Esophagus (tissue), 2 donors: ENCODE data around the gene ATAD2B. TPM values are rescaled to one million over a fixed set of nuclear protein-coding genes. Genes with fewer than 3 reads are reported as not detected.
"Not testable (repeated sequence)": the region's sequence is repeated elsewhere in the genome, so short reads cannot be mapped to it uniquely, and the experiment has no call there.

ENCODE experiments used
- H3K27ac ChIP-seq, 2 donors: one replicate each; pipeline ENCODE4 v1.5.1; 2013; ENCODE audit warnings: low read depth in 2 of 2, mild to moderate bottlenecking in 2 of 2, inconsistent platforms in 1 of 2, low read length in 1 of 2, moderate library complexity in 1 of 2
- H3K27me3 ChIP-seq, 2 donors: one replicate each; pipeline ENCODE4 v1.6.1; 2013; ENCODE audit warnings: low read length in 2 of 2, control low read depth in 1 of 2, mild to moderate bottlenecking in 1 of 2; ENCODE audit not compliant: insufficient read depth in 2 of 2, control insufficient read depth in 1 of 2
- H3K36me3 ChIP-seq, 2 donors: one replicate each; pipeline ENCODE4 v1.6.1; 2013; ENCODE audit warnings: low read length in 1 of 2; ENCODE audit not compliant: control insufficient read depth in 2 of 2, insufficient read depth in 2 of 2
- H3K4me1 ChIP-seq, 2 donors: one replicate each; pipeline ENCODE4 v1.6.1; 2013; ENCODE audit warnings: low read length in 1 of 2; ENCODE audit not compliant: control insufficient read depth in 2 of 2, insufficient read depth in 2 of 2
- H3K4me3 ChIP-seq, 2 donors: one replicate each; pipeline ENCODE4 v1.5.1; 2013; ENCODE audit warnings: low read length in 2 of 2, mild to moderate bottlenecking in 2 of 2, low read depth in 1 of 2, moderate library complexity in 1 of 2
- H3K9me3 ChIP-seq, 2 donors: one replicate each; pipeline ENCODE4 v1.6.1; 2013; ENCODE audit warnings: mild to moderate bottlenecking in 2 of 2, low read depth in 1 of 2, low read length in 1 of 2, moderate library complexity in 1 of 2; ENCODE audit not compliant: control insufficient read depth in 2 of 2, insufficient read depth in 1 of 2
- WGBS, 2 donors: extraction: QIAGEN DNeasy Blood & Tissue Kit; methylation state at CpG; one replicate each; pipeline ENCODE4 v1.1.7; 2013; 5-methylcytosine and 5-hydroxymethylcytosine counted together
- polyA plus RNA-seq, 2 donors: library from polyadenylated mRNA; stranded (reverse); fragments of 200-250 nt; gene quantifications; one replicate each; pipeline ENCODE4 v1.2.3, GENCODE V29; 2013
- donor health status: healthy with polysubstance abuse.
- donor health status: Bipolar disorder and iron deficiency.

ATAD2B gene
- polyA plus RNA-seq, 2 donors, result 4.0 to 5.8 TPM

DNA sequence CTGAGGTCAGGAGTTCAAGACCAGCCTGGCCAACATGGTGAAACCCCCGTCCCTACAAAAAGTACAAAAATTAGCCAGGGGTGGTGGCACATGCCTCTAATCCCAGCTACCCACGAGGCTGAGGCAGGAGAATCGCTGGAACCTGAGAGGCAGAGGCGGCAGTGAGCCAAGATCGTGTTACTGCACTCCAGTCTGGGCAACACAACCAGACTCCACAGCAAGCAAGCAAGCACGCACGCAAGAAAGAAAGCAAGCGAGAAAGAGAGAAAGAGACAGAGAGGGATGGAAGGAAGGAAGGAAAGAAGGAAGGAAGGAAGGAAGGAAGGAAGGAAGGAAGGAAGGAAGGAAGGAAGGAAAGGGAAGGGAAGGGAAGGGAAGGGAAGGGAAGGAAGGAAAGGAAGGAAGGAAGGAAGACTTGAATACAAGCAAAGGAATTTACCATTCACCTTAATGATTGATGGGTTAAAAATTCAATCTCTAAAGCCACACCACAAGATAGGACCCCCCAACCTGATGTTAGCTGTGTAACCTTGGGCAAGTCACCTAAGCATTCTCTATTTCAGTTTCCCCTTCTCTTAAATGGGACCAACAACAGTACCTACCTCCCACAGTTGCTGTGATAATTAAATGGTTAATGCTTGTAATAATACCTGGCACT is 181.7 kb downstream of the ATAD2B start:
- Histone ChIP-seq H3K9me3 (no peaks in the 10 kb centered on the region), H3K27ac (no peak overlapping the region), H3K4me1 (peaks cover 2% of the 10 kb centered on the region in 2 donors), H3K27me3 (no peaks in the 10 kb centered on the region), H3K4me3 (no peak overlapping the region), H3K36me3 (no peaks in the 10 kb centered on the region)
- 83 to 87% methylated on average over 8 of the region's 8 CpGs for WGBS, 2 donors

DNA sequence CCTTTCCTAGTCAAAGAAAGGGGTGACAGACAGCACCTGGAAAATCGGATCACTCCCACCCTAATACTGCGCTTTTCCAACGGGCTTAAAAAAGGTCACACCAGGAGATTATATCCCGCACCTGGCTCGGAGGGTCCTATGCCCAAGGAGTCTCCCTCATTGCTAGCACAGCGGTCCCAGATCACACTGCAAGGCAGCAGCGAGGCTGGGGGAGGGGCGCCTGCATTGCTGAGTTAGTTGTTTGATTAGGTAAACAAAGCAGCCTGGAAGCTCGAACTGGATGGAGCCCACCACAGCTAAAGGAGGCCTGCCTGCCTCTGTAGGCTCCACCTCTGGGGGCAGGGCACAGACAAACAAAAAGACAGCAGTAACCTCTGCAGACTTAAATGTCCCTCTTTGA is 190.1 kb downstream of the ATAD2B start:
- not testable (repeated sequence) for H3K9me3 ChIP-seq, H3K4me1 ChIP-seq, H3K27me3 ChIP-seq, H3K36me3 ChIP-seq, H3K27ac ChIP-seq, H3K4me3 ChIP-seq
- WGBS, 2 donors, result 98% methylated on average over 9 of the region's 9 CpGs

DNA sequence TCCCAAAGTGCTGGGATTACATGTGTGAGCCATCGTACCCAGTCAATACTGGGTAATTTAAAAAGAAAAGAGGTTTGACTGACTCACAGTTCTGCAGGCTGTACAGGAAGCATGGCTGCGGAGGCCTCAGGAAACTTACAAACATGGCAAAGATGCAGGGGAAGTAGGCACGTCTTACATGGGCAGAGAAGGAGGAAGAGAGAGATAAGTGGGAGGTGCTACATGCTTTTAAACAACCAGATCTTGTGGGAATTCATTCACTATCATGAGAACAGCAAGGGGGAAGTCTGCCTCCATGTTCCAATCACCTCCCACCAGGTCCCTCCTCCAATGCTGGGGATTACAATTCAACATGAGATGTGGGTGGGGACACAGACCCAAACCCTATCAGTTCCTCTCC is 192.5 kb downstream of the ATAD2B start:
- no peak overlapping the region for H3K27ac ChIP-seq
- no peaks in the 10 kb centered on the region for H3K4me1 ChIP-seq
- H3K27me3 ChIP-seq, result no peaks in the 10 kb centered on the region
- 79 to 80% methylated on average over 3 of the region's 3 CpGs for WGBS, 2 donors
- no peaks in the 10 kb centered on the region for H3K9me3 ChIP-seq
- H3K4me3 ChIP-seq, result no peak overlapping the region
- H3K36me3 ChIP-seq, result no peaks in the 10 kb centered on the region

DNA sequence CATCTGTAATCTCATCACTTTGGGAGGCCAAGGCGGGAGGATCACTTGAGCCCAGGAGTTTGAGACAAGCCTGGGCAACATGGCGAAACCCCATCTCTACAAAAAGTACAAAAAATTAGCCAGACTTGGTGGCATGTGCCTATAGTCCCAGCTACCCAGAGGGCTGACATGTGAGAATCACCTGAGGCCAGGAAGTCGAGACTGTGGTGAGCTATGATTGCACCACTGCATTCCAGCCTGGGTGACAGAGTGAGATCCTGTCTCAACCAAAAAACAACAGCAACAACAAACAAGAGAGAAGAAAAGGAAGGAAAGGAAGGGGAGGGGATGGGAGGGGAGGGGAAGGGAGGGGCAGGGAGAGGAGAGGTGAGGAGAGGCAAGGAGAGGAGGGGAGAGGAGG is 203.9 kb downstream of the ATAD2B start:
- 83 to 84% methylated on average over 3 of the region's 3 CpGs for WGBS, 2 donors
- not testable (repeated sequence) for H3K27me3 ChIP-seq, H3K36me3 ChIP-seq, H3K9me3 ChIP-seq, H3K27ac ChIP-seq, H3K4me3 ChIP-seq
- peaks cover 0 to 19% of the 10 kb centered on the region in 2 donors for H3K4me1 ChIP-seq

DNA sequence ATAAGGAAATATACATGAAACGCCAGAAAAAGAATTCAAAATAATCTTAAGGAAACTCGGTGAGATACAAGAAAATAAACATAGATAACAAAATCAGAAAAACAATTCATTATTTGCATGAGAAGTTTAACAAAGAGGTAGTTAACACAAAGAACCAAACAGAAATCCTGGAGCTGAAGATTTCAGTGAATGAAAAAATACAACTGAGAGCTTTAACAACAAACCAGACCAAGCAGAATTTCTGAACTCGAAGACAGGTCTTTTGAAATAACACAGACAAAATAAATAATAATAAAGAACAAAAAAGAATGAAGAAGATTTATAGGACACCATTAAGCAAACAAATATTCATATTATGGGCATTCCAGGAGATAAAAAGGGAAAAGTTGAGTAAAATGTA is 204.7 kb downstream of the ATAD2B start:
- Histone ChIP-seq H3K36me3 (no peaks in the 10 kb centered on the region), H3K27me3 (no peaks in the 10 kb centered on the region), H3K4me1 (peaks cover 0 to 19% of the 10 kb centered on the region in 2 donors), H3K9me3 (peaks cover 0 to 3% of the 10 kb centered on the region in 2 donors), H3K4me3 (no peak overlapping the region), H3K27ac (no peak overlapping the region)
- WGBS, 2 donors, result 95 to 96% methylated on average over 3 of the region's 3 CpGs

DNA sequence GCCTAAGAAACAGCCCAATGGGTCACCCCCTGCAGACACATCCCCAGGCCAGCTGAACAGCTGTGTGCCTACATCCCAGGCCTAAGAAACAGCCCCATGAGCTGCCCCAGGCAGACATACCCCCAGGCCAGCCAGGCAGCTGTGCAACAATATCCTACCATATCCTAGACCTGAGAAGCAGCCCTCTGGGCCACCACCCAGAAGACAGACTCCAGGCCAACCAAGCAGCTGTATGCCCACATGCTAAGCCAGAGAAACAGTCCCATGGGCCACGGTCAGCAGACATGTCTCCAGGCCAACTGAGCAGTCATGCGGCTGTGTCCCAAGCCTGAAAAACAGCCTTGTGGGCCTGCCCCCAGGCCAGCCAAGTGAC is 205.5 kb downstream of the ATAD2B start:
- Histone ChIP-seq H3K27ac (no peak overlapping the region), H3K9me3 (peaks cover 0 to 3% of the 10 kb centered on the region in 2 donors), H3K4me1 (peaks cover 0 to 19% of the 10 kb centered on the region in 2 donors), H3K4me3 (no peak overlapping the region), H3K27me3 (no peaks in the 10 kb centered on the region), H3K36me3 (peaks cover 0 to 2% of the 10 kb centered on the region in 2 donors)
- 94 to 100% methylated on average over 2 of the region's 2 CpGs for WGBS, 2 donors

DNA sequence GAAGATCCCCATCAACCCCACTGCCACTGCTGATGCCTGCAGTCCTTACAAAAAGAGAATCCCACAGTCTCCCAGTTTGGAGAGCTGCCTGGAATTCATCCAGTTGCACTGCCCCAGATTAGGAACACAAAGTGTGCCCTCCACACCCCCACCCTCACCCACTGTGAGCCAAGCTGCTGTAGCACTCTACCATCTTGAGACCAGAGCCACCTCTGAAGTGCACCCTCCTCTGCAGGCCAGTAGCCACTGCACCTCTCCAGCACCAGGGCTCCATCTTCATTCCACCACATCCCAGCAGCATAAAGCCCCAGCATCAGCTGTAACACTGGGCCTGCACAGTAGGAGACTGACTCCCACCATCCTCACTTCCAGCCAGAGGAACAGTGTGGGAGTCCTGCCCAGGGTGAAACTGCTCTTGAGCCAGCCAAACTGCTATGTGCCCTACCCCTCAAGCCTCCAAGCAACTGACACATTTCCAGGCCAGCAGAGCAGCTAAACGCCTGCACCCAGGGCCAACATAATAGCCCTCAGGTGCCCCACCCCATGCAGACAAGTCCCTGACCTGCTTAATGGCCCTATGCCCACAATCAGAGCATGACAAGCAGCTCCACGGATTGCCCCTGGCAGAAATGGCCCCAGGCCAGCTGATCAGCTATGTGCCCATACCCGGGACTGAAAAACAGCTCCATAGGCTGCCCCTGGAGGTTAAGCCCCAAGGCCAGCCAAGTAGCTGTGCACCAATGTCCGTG is 206.0 kb downstream of the ATAD2B start:
- Histone ChIP-seq H3K4me3 (no peak overlapping the region), H3K9me3 (peaks cover 0 to 3% of the 10 kb centered on the region in 2 donors), H3K27me3 (no peaks in the 10 kb centered on the region), H3K27ac (no peak overlapping the region), H3K4me1 (peaks cover 0 to 19% of the 10 kb centered on the region in 2 donors), H3K36me3 (peaks cover 0 to 2% of the 10 kb centered on the region in 2 donors)
- WGBS, 2 donors, result 54 to 70% methylated on average over 4 of the region's 4 CpGs

DNA sequence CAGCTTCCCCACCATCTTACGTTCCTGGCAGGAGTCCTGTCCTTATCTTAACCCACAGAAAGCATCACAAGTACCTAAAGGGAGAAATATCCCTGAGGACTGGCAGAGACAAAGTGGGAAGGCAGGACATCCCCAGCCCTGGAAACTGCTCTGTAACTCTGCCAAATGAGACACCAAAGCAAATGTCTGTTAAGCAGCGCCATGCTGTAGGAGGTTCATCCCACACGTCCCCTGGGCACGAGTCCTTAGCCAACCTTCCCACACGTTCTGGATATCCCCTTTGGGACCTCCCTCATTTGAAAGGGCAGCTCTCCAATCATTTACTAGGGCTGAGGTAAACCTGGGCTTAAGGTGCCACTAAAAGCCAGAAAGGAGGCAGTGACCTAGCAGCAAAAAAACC is 207.2 kb downstream of the ATAD2B start:
- Histone ChIP-seq H3K36me3 (peaks cover 0 to 2% of the 10 kb centered on the region in 2 donors), H3K4me1 (peaks cover 0 to 19% of the 10 kb centered on the region in 2 donors), H3K4me3 (no peak overlapping the region), H3K9me3 (peaks cover 0 to 3% of the 10 kb centered on the region in 2 donors), H3K27me3 (no peaks in the 10 kb centered on the region), H3K27ac (no peak overlapping the region)
- WGBS, 2 donors, result 63 to 76% methylated on average over 5 of the region's 5 CpGs

DNA sequence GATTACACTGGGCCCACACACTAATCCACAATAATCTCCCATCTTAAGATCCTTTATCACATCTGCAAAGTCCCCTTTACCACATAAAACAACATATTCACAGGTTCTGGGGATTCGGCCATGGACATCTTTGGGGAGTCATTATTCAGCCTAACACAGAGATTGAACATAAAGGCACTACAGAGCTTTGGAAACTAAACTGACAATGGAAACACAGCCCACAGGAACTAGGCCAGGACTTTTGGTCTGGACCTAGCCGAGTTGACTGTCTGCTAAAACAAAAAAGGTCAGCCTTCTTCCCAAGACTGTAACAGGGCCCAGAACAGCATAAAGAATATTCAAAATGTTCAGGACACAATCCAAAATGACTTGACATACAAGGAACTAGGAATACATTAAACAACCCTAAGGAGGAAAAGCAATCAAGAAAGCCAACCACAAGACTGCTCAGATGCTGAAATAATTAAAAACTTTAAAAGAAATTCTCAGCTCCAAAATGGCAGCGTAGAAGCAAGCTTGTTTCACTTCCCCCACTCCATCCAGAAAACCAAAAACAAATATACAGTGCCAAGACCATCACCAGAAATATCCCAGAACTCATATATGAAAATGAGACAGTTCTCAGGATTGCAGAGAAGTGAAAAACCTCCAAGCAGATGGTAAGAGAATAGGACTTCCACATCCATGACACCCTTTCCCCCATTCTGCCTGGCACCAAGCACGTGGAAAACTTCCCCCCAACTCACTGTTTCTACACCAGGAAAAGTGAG is 207.8 kb downstream of the ATAD2B start:
- H3K9me3 ChIP-seq, result peaks cover 0 to 3% of the 10 kb centered on the region in 2 donors
- H3K4me1 ChIP-seq, result peaks cover 0 to 19% of the 10 kb centered on the region in 2 donors
- H3K27ac ChIP-seq, result no peak overlapping the region
- WGBS, 2 donors, result 91 to 93% methylated on average over 4 of the region's 4 CpGs
- no peaks in the 10 kb centered on the region for H3K27me3 ChIP-seq
- no peak overlapping the region for H3K4me3 ChIP-seq
- H3K36me3 ChIP-seq, result peaks cover 0 to 2% of the 10 kb centered on the region in 2 donors
